ENCODE results near the gene GRK3. TPM values are rescaled to one million over a fixed set of nuclear protein-coding genes. Genes with fewer than 3 reads are reported as not detected.

The GRK3 gene
- total and polyA plus RNA-seq, 2 of the 4 experiments (the other 2 are of a cell fraction) = 0.58 to 1.6 TPM

DNA sequence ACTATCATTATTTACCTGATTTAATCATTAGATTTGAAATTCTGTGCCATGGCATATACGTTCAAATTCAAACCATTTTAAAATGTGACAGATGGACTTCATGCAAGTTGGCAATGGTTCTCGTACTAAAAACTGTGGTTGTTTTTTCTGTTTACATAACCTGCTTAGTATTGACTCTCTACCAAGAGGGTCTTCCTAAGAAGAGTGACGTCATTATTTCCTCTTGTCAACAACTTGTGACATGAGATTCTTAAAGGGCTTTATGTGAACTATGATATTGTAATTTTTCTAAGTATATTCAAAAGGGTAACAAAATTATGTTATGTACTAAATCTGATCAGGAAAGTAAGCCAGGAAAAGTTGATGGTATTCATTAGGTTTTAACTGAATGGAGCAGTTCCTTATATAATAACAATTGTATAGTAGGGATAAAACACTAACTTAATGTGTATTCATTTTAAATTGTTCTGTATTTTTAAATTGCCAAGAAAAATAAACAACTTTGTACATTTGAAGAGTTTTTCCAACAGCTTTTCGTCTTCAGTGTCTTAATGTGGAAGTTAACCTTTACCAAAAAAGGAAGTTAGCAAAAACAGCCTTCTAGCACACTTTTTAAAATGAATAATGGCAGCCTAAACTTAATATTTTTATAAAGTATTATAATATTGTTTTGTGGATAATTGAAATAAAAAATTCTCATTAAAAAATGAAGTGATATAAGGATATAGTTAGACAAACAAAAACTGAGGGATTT is 87.0 kb downstream of the GRK3 start:
- H3K9me1 ChIP-seq (ENCODE audit: insufficient read depth, low read length) = no peaks in the 10 kb centered on the region; the same call in 1 of the 2 replicates
- CTCF ChIA-PET = no interaction called here
- H3K18ac ChIP-seq (ENCODE audit: low read depth, low read length) = no peak overlapping the region
- no peak overlapping the region for H3K4me2 ChIP-seq (ENCODE audit: low read depth, low read length)
- H3K4ac ChIP-seq (ENCODE audit: low read depth, low read length) = no peak overlapping the region
- H3K9me3 ChIP-seq (ENCODE audit: control insufficient read depth, insufficient read depth, low read length) = no peaks in the 10 kb centered on the region
- H2AFZ ChIP-seq (replicated peaks; ENCODE audit: low read length, poor library complexity) = no peak overlapping the region
- no peak overlapping the region for H2BK20ac ChIP-seq (ENCODE audit: low read depth, low read length)
- POLR2A ChIA-PET (ENCODE audit: unreplicated experiment) = no interaction called here
- no peak for TF ChIP-seq RFX5 (IDR thresholded peaks at IDR 0.05; ENCODE audit: low read depth, low read length)
- no peak for TF ChIP-seq SMC3 (IDR thresholded peaks at IDR 0.05; ENCODE audit: low read depth, low read length)
- TF ChIP-seq, protein P1, sequence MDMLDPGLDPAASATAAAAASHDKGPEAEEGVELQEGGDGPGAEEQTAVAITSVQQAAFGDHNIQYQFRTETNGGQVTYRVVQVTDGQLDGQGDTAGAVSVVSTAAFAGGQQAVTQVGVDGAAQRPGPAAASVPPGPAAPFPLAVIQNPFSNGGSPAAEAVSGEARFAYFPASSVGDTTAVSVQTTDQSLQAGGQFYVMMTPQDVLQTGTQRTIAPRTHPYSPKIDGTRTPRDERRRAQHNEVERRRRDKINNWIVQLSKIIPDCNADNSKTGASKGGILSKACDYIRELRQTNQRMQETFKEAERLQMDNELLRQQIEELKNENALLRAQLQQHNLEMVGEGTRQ (IDR thresholded peaks at IDR 0.05; ENCODE audit: low read depth, low read length) = no peak
- TF ChIP-seq MXI1 (IDR thresholded peaks at IDR 0.05; ENCODE audit: borderline replicate concordance, low read depth, low read length) = no peak
- TF ChIP-seq CEBPB (IDR thresholded peaks at IDR 0.05; ENCODE audit: low read depth, low read length) = no peak
- TF ChIP-seq, protein P2, sequence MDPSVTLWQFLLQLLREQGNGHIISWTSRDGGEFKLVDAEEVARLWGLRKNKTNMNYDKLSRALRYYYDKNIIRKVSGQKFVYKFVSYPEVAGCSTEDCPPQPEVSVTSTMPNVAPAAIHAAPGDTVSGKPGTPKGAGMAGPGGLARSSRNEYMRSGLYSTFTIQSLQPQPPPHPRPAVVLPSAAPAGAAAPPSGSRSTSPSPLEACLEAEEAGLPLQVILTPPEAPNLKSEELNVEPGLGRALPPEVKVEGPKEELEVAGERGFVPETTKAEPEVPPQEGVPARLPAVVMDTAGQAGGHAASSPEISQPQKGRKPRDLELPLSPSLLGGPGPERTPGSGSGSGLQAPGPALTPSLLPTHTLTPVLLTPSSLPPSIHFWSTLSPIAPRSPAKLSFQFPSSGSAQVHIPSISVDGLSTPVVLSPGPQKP (IDR thresholded peaks at IDR 0.05; ENCODE audit: borderline replicate concordance, low read depth, low read length) = no peak
- TF ChIP-seq MAZ (IDR thresholded peaks at IDR 0.05; ENCODE audit: borderline replicate concordance, low read depth, low read length) = no peak
- no peak for TF ChIP-seq BHLHE40 (IDR thresholded peaks at IDR 0.05; ENCODE audit: low read depth, low read length)
- H3K9ac ChIP-seq (ENCODE audit: low read depth, low read length) = no peak overlapping the region
- no peaks in the 10 kb centered on the region for H4K20me1 ChIP-seq (ENCODE audit: insufficient read depth, low read length)
- no peak overlapping the region for H3K27ac ChIP-seq (ENCODE audit: insufficient read depth, low read length)
- no peaks in the 10 kb centered on the region for H3K36me3 ChIP-seq (ENCODE audit: control insufficient read depth, insufficient read depth, low read length)
- no peaks in the 10 kb centered on the region for H3K79me1 ChIP-seq (ENCODE audit: low read depth in 1 of 2, low read length in 2 of 2)
- H3K14ac ChIP-seq (replicated peaks; ENCODE audit: low read depth, low read length) = no peak overlapping the region
- no peak overlapping the region for H2AK9ac ChIP-seq (replicated peaks; ENCODE audit: low read depth, low read length, poor library complexity)
- H2BK120ac ChIP-seq (ENCODE audit: low read depth, low read length) = no peak overlapping the region
- DNase-seq (no peak), ATAC-seq (ENCODE audit: low read depth) (no peak)
- dilution Hi-C loops (cut with HindIII; ENCODE audit: low sequenced_read_pairs, unreplicated experiment) (no loop called here), intact Hi-C loops (cut with micrococcal nuclease) (no loop called here), in situ Hi-C loops (cut with MboI; ENCODE audit: low sequenced_read_pairs) (no loop called here)
- no peak overlapping the region for H2BK5ac ChIP-seq (ENCODE audit: low read depth, low read length, poor library complexity, severe bottlenecking)
- no peak overlapping the region for H3K23ac ChIP-seq (ENCODE audit: low read depth, low read length)
- no peak overlapping the region for H2AK5ac ChIP-seq (ENCODE audit: low read depth, low read length)
- H4K8ac ChIP-seq (ENCODE audit: low read depth in 2 of 2, low read length in 2 of 2) = no peak overlapping the region
- H3K27me3 ChIP-seq (ENCODE audit: control insufficient read depth, insufficient read depth, low read length) = no peaks in the 10 kb centered on the region
- H2BK15ac ChIP-seq (ENCODE audit: low read depth, low read length) = no peak overlapping the region
- WGBS, 2 experiments (ENCODE audit: extremely low coverage in 2 of 2, insufficient read length in 1 of 2) = no CpG with 5 or more reads among the region's 4 CpGs
- H3K4me1 ChIP-seq (ENCODE audit: control insufficient read depth, insufficient read depth, low read length) = no peaks in the 10 kb centered on the region
- H3K4me3 ChIP-seq (ENCODE audit: insufficient read depth, low read depth, low read length) = no peak overlapping the region
- BruUV-seq (replicated peaks) = no TSS peak
- H3K56ac ChIP-seq (ENCODE audit: extremely low read depth, insufficient read depth, low read length) = no peak overlapping the region
- H4K5ac ChIP-seq (ENCODE audit: low read depth, low read length) = no peak overlapping the region
- no peak overlapping the region for H4K91ac ChIP-seq (ENCODE audit: insufficient read depth, low read depth, low read length)

Measured in IMR-90 (cell line).